Right atrium auricular region (tissue), 2 donors: ENCODE data around the gene RBM3. TPM values are rescaled to one million over a fixed set of nuclear protein-coding genes. Genes with fewer than 3 reads are reported as not detected.

Experiments used
- DNase-seq: peaks from one replicate; pipeline ENCODE4 v3.0.0-alpha.2; 2019; ENCODE audit warnings: low spot score
- H3K27ac ChIP-seq, 2 donors: fragments of 200-600 bp; sonication (generic); 1 replicate in 1 of 2; 2 replicates in 1 of 2; pipeline ENCODE4 v1.5.1; 2016 to 2019
- H3K27me3 ChIP-seq, 2 donors: fragments of 200-600 bp; sonication (generic); one replicate each; pipeline versions ENCODE4 v1.5.1 to v1.6.0; 2017 to 2019
- H3K36me3 ChIP-seq: fragments of 200-600 bp; sonication (generic); one replicate; pipeline ENCODE4 v1.5.1; 2016
- H3K4me1 ChIP-seq, 2 donors: fragments of 200-600 bp; sonication (generic); one replicate each; pipeline versions ENCODE4 v1.5.1 to v1.6.0; 2017 to 2019
- H3K4me3 ChIP-seq, 2 donors: fragments of 200-600 bp; sonication (generic); 1 replicate in 1 of 2; 2 replicates in 1 of 2; pipeline ENCODE4 v1.5.1; 2017 to 2019; ENCODE audit warnings: mild to moderate bottlenecking in 1 of 2, moderate library complexity in 1 of 2
- H3K9me3 ChIP-seq, 2 donors: fragments of 200-600 bp; sonication (generic); one replicate each; pipeline ENCODE4 v1.5.1; 2019
- CTCF ChIP-seq, 2 donors: fragments of 200-600 bp; sonication (generic); IDR thresholded peaks; one replicate each; pipeline ENCODE4 v1.5.1; 2019; ENCODE audit warnings: antibody characterized with exemption in 2 of 2
- total RNA-seq, 2 donors: library from RNA; depleted of rRNA; stranded (reverse); fragments of >200 nt; gene quantifications; one replicate each; pipeline ENCODE4 v1.1.0, GENCODE V29; 2016

RBM3 gene
- total RNA-seq, 2 donors from 2014 or later, result 62.1 to 90.4 TPM

- Histone ChIP-seq H3K27me3 (no peaks in the 10 kb centered on the region), H3K27ac (no peak overlapping the region), H3K4me1 (peaks cover 0 to 9% of the 10 kb centered on the region in 2 donors), H3K9me3 (no peaks in the 10 kb centered on the region), H3K36me3 (peaks cover 62% of the 10 kb centered on the region), H3K4me3 (no peak overlapping the region)
- no peak for DNase-seq
- no peak for TF ChIP-seq CTCF (IDR thresholded peaks at IDR 0.05)
Measured at GRCh38 chrX:48600226-48600625, 25.9 kb downstream of the RBM3 start.

GRCh38 chrX:48601741-48602394 is 27.6 kb downstream of the RBM3 start:
- no peak for TF ChIP-seq CTCF (IDR thresholded peaks at IDR 0.05)
- Histone ChIP-seq H3K27ac (no peak overlapping the region), H3K36me3 (peaks cover 62% of the 10 kb centered on the region), H3K4me3 (no peak overlapping the region), H3K27me3 (no peaks in the 10 kb centered on the region), H3K9me3 (no peaks in the 10 kb centered on the region), H3K4me1 (peaks cover 0 to 9% of the 10 kb centered on the region in 2 donors)
- DNase-seq, result no peak

GRCh38 chrX:48604701-48605100 is 30.4 kb downstream of the RBM3 start:
- Histone ChIP-seq H3K4me1 (no peaks in the 10 kb centered on the region), H3K27ac (no peak overlapping the region), H3K27me3 (no peaks in the 10 kb centered on the region), H3K36me3 (peaks cover 50% of the 10 kb centered on the region), H3K9me3 (no peaks in the 10 kb centered on the region), H3K4me3 (no peak overlapping the region)
- no peak for TF ChIP-seq CTCF (IDR thresholded peaks at IDR 0.05)
- DNase-seq, result no peak

GRCh38 chrX:48606091-48606490 is 31.8 kb downstream of the RBM3 start:
- H3K4me3 ChIP-seq, result no peak overlapping the region
- H3K36me3 ChIP-seq, result peaks cover 38% of the 10 kb centered on the region
- no peaks in the 10 kb centered on the region for H3K9me3 ChIP-seq
- H3K27me3 ChIP-seq, result no peaks in the 10 kb centered on the region
- no peak overlapping the region for H3K27ac ChIP-seq
- no peak for DNase-seq
- no peak for TF ChIP-seq CTCF (IDR thresholded peaks at IDR 0.05)
- H3K4me1 ChIP-seq, result no peaks in the 10 kb centered on the region

- no peak for TF ChIP-seq CTCF (IDR thresholded peaks at IDR 0.05)
- Histone ChIP-seq H3K4me3 (no peak overlapping the region), H3K4me1 (no peaks in the 10 kb centered on the region), H3K36me3 (no peaks in the 10 kb centered on the region), H3K27ac (no peak overlapping the region), H3K27me3 (no peaks in the 10 kb centered on the region), H3K9me3 (no peaks in the 10 kb centered on the region)
- DNase-seq, result no peak
Measured at GRCh38 chrX:48611703-48612102, 37.4 kb downstream of the RBM3 start.
